Omental fat pad (tissue), 4 donors: ENCODE data around the gene PELI3. TPM values are rescaled to one million over a fixed set of nuclear protein-coding genes. Genes with fewer than 3 reads are reported as not detected.

Experiments
- ATAC-seq: fragments of 150-250 bp; one replicate; pipeline ENCODE4 v1.9.1; 2016; ENCODE audit warnings: mild to moderate bottlenecking, moderate library complexity; ENCODE audit not compliant: low FRiP score
- DNase-seq: peaks from one replicate; pipeline ENCODE4 v3.0.0-alpha.2; 2019; ENCODE audit warnings: low spot score
- CTCF ChIP-seq, 3 donors: fragments of 450-650 bp; IDR thresholded peaks; one replicate each; pipeline ENCODE4 v1.5.1; 2016 to 2017; ENCODE audit warnings: antibody characterized with exemption in 3 of 3, mild to moderate bottlenecking in 3 of 3, moderate library complexity in 2 of 3
- total RNA-seq, 4 donors: library from RNA; depleted of rRNA; stranded (reverse); fragments of >200 nt; gene quantifications; one replicate each; pipeline ENCODE4 v1.1.0, GENCODE V29; 2016

Gene PELI3
- 10 to 100 TPM in 2 of 4 donors, 1 to 10 TPM in 2; 9.2 to 16.3 (median 12.5) TPM for total RNA-seq

- peak; percentile 98 for ATAC-seq
- peak; percentile 92 for DNase-seq
- no peak for TF ChIP-seq CTCF (IDR thresholded peaks at IDR 0.05)
Observed at GRCh38 chr11:66466225-66467033, at the start of gene PELI3. Gene PELI3, plus strand, starts transcription at chr11:66466905. Its CDS starts 1,224 bp downstream, at chr11:66468129.

- ATAC-seq (no peak), DNase-seq (no peak)
- TF ChIP-seq CTCF (IDR thresholded peaks at IDR 0.05) = no peak
Observed at GRCh38 chr11:66417000-66417399, 49.7 kb upstream of the PELI3 start.

- peak in 1 of 3 donors; percentile 20 for TF ChIP-seq CTCF (IDR thresholded peaks at IDR 0.05)
- peak; percentile 46 for ATAC-seq
Observed at GRCh38 chr11:66418168-66418985, 48.3 kb upstream of the PELI3 start.

GRCh38 chr11:66418986-66419308 is 47.8 kb upstream of the PELI3 start:
- TF ChIP-seq CTCF (IDR thresholded peaks at IDR 0.05) = no peak
- DNase-seq (no peak), ATAC-seq (no peak)

More at GRCh38 chr11:66418168-66418985, 48.3 kb upstream of the PELI3 start:
- peak; percentile 31 for DNase-seq

GRCh38 chr11:66419825-66420224 is 46.9 kb upstream of the PELI3 start:
- TF ChIP-seq CTCF (IDR thresholded peaks at IDR 0.05) = no peak
- DNase-seq (no peak), ATAC-seq (no peak)

GRCh38 chr11:66420671-66421476 is 45.8 kb upstream of the PELI3 start, which contains the start of gene NPAS4:
Gene NPAS4, plus strand, starts transcription at chr11:66421035. Its CDS starts 145 bp downstream, at chr11:66421180.
- ATAC-seq = no peak
- DNase-seq = no peak
- TF ChIP-seq CTCF (IDR thresholded peaks at IDR 0.05) = no peak
